ENCODE data around the gene RNF207. TPM values are rescaled to one million over a fixed set of nuclear protein-coding genes. Genes with fewer than 3 reads are reported as not detected.

Gene RNF207
- total RNA-seq, 1 experiment from 2014 or later = 9.2 TPM

DNA sequence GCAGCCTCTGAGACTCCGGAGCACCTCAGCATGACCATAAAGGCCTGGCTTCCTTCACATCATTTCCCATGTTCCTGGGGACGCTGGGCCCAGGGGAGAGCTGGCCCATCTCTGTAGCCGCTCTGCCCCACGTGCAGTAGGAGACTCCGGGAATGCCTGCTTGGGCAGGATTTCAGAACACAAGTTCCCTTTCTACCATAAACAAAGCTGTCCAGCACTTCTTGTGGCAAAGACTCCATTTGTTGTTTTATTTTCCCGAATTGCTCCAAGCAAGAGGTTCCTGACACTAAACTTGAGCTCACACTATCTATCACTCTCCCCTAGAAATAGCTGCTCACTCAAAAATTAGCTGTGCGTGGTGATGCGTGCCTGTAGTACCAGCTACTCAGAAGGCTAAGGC is 47.7 kb upstream of the RNF207 start (continued):
- TF ChIP-seq, protein P1, sequence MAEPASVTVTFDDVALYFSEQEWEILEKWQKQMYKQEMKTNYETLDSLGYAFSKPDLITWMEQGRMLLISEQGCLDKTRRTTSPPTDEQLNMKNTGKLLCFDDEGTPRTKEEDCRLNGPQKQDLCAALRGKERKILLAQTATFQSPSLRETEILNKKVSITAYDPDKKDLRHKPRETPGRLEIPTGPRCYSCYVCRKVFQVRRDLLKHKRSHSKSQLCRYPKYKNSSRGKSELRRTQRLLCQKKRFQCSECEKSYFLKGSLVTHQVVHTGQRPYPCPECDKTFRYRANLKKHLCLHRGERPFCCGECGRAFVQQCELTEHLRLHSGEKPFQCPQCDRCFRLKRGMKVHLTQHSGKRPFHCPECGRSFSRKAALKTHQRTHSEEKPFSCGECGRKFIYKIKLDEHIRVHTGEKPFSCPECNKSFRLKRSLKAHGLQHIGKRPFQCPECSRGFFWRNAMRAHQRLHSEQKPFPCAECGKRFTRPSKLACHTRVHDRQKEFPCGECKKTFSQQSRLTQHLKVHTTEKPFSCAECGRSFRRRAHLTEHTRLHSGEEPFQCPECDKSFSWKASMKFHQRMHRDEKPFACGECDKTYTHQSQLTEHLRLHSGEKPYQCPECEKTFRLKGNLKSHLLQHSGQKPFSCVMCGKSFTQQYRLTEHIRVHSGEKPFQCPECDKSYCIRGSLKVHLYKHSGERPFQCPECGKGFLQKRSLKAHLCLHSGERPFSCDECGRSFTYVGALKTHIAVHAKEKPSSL (CRISPR knock-in tag; conservative IDR thresholded peaks at IDR 0.05) = no peak

DNA sequence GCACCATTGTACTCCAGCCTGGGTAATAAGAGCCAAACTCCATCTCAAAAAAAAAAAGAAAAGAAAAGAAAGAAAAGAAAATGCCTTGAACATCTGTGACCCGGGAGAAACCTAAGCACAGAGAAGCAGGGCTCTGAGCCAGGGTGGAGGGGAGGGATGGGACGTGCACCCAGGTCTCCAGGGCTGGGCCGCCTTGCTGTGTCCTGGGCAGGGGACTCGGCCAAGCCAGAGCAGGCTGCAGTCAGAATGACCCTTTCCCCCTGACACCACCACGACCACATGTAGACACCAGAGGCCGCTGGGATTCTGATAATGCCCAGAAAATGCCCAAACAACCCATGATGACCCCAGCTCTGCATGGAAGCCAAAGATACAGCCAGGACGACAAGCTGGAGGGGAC is 43.6 kb upstream of the RNF207 start:
- H3K9me3 Mint-ChIP-seq = no peaks in the 10 kb centered on the region
- ATAC-seq (no peak), DNase-seq (ENCODE audit: low spot score) (no peak)
- H3K4me1 Mint-ChIP-seq = peaks cover 6% of the 10 kb centered on the region
- ChIA-PET CTCF (interaction anchor here (0.8 to 3.1 kb wide), 14 partner anchors 9 to 120 kb away, joined by 3 to 15 read pairs (median 4); no protein-coding TSS in a partner anchor), POLR2A (no interaction called here)
- no peaks in the 10 kb centered on the region for H3K27me3 Mint-ChIP-seq (ENCODE audit: low read depth)
- H3K4me3 Mint-ChIP-seq = no peak overlapping the region
- TF ChIP-seq, protein P2, sequence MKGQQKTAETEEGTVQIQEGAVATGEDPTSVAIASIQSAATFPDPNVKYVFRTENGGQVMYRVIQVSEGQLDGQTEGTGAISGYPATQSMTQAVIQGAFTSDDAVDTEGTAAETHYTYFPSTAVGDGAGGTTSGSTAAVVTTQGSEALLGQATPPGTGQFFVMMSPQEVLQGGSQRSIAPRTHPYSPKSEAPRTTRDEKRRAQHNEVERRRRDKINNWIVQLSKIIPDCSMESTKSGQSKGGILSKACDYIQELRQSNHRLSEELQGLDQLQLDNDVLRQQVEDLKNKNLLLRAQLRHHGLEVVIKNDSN (CRISPR knock-in tag; IDR thresholded peaks at IDR 0.05) = no peak
- no peak for TF ChIP-seq ZNF423 (CRISPR knock-in tag; IDR thresholded peaks at IDR 0.05)
- H3K27ac Mint-ChIP-seq = no peak overlapping the region
- H3K36me3 Mint-ChIP-seq = no peaks in the 10 kb centered on the region

DNA sequence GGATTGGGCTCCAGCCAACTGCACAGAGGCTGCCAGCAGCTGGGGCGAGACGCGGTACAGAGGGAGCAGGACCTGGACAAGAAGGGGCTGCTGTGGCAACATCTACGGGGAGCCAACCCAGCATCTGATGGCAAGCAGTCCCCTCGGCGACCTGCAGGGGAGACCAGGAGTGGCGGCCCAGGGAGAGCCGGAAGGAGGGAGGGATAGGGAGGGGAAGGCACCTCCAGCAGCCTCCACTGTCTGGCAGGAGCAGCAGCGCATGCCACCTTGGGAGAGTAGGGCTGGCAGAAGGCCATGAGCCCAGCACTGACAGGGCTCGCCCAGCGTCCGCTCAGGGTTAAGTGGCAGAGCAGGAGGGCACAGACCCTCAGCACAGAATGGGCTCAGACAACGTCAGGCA is 43.1 kb upstream of the RNF207 start:
- Mint-ChIP-seq H3K4me3 (no peak overlapping the region), H3K9me3 (no peaks in the 10 kb centered on the region), H3K27ac (no peak overlapping the region), H3K27me3 (ENCODE audit: low read depth) (no peaks in the 10 kb centered on the region), H3K4me1 (peaks cover 6% of the 10 kb centered on the region), H3K36me3 (no peaks in the 10 kb centered on the region)
- ChIA-PET POLR2A (no interaction called here), CTCF (interaction anchor here (1.0 to 3.1 kb wide), 5 partner anchors 10 to 110 kb away, joined by 3 to 14 read pairs (median 3); no protein-coding TSS in a partner anchor)
- ATAC-seq = peak; percentile 76
- DNase-seq (ENCODE audit: low spot score) = peak; percentile 67
- TF ChIP-seq ZNF138 (CRISPR knock-in tag; conservative IDR thresholded peaks at IDR 0.05) (no peak), ZNF416 (CRISPR knock-in tag; IDR thresholded peaks at IDR 0.05) (no peak), ATF1 (CRISPR knock-in tag; IDR thresholded peaks at IDR 0.05) (no peak), FOXP1 (CRISPR knock-in tag; IDR thresholded peaks at IDR 0.05; ENCODE audit: borderline replicate concordance) (no peak), CREM (CRISPR knock-in tag; IDR thresholded peaks at IDR 0.05) (no peak), ZSCAN18 (CRISPR knock-in tag; IDR thresholded peaks at IDR 0.05) (no peak), MXD4 (CRISPR knock-in tag; IDR thresholded peaks at IDR 0.05; ENCODE audit: borderline replicate concordance) (no peak), ZNF121 (CRISPR knock-in tag; IDR thresholded peaks at IDR 0.05) (no peak)
- TF ChIP-seq, protein P3, sequence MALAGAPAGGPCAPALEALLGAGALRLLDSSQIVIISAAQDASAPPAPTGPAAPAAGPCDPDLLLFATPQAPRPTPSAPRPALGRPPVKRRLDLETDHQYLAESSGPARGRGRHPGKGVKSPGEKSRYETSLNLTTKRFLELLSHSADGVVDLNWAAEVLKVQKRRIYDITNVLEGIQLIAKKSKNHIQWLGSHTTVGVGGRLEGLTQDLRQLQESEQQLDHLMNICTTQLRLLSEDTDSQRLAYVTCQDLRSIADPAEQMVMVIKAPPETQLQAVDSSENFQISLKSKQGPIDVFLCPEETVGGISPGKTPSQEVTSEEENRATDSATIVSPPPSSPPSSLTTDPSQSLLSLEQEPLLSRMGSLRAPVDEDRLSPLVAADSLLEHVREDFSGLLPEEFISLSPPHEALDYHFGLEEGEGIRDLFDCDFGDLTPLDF (CRISPR knock-in tag; IDR thresholded peaks at IDR 0.05) = no peak
- TF ChIP-seq, protein P4, sequence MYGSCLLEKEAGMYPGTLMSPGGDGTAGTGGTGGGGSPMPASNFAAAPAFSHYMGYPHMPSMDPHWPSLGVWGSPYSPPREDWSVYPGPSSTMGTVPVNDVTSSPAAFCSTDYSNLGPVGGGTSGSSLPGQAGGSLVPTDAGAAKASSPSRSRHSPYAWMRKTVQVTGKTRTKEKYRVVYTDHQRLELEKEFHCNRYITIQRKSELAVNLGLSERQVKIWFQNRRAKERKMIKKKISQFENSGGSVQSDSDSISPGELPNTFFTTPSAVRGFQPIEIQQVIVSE (CRISPR knock-in tag; IDR thresholded peaks at IDR 0.05; ENCODE audit: borderline replicate concordance) = no peak
- TF ChIP-seq, protein P5, sequence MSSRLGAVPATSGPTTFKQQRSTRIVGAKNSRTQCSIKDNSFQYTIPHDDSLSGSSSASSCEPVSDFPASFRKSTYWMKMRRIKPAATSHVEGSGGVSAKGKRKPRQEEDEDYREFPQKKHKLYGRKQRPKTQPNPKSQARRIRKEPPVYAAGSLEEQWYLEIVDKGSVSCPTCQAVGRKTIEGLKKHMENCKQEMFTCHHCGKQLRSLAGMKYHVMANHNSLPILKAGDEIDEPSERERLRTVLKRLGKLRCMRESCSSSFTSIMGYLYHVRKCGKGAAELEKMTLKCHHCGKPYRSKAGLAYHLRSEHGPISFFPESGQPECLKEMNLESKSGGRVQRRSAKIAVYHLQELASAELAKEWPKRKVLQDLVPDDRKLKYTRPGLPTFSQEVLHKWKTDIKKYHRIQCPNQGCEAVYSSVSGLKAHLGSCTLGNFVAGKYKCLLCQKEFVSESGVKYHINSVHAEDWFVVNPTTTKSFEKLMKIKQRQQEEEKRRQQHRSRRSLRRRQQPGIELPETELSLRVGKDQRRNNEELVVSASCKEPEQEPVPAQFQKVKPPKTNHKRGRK (CRISPR knock-in tag; IDR thresholded peaks at IDR 0.05; ENCODE audit: borderline replicate concordance) = no peak
- TF ChIP-seq, protein P2 (CRISPR knock-in tag; IDR thresholded peaks at IDR 0.05) = no peak
- TF ChIP-seq, protein P6, sequence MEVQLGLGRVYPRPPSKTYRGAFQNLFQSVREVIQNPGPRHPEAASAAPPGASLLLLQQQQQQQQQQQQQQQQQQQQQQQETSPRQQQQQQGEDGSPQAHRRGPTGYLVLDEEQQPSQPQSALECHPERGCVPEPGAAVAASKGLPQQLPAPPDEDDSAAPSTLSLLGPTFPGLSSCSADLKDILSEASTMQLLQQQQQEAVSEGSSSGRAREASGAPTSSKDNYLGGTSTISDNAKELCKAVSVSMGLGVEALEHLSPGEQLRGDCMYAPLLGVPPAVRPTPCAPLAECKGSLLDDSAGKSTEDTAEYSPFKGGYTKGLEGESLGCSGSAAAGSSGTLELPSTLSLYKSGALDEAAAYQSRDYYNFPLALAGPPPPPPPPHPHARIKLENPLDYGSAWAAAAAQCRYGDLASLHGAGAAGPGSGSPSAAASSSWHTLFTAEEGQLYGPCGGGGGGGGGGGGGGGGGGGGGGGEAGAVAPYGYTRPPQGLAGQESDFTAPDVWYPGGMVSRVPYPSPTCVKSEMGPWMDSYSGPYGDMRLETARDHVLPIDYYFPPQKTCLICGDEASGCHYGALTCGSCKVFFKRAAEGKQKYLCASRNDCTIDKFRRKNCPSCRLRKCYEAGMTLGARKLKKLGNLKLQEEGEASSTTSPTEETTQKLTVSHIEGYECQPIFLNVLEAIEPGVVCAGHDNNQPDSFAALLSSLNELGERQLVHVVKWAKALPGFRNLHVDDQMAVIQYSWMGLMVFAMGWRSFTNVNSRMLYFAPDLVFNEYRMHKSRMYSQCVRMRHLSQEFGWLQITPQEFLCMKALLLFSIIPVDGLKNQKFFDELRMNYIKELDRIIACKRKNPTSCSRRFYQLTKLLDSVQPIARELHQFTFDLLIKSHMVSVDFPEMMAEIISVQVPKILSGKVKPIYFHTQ (CRISPR knock-in tag; IDR thresholded peaks at IDR 0.05) = no peak

Data from WTC11 (cell line).